ENCODE data around the gene OR1D5. TPM values are rescaled to one million over a fixed set of nuclear protein-coding genes. Genes with fewer than 3 reads are reported as not detected.

OR1D5 gene, protein sequence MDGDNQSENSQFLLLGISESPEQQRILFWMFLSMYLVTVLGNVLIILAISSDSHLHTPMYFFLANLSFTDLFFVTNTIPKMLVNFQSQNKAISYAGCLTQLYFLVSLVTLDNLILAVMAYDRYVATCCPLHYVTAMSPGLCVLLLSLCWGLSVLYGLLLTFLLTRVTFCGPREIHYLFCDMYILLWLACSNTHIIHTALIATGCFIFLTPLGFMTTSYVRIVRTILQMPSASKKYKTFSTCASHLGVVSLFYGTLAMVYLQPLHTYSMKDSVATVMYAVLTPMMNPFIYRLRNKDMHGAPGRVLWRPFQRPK
- total RNA-seq: not detected in 2 replicates

DNA sequence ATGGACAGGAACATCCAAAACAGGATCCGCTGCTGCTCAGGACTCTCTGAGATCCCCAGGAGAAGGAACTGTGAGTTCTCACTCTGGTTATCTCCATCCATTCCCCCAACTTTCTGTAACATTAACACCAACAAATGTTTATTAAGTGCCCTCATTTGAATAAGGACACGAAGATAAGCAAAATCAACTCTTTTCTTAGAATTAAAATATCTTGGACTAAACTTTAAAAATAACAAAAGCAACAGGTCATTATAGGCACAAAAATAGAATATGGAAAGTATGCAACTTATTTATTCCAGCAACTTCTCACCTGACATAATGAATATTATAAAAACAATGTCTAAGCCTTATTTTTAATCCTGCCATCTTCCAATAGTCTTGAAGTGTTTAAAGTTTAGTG, at the start of gene OR1D5:
TSS of gene OR1D5 (minus strand) at position 101 of the 400 bp plus-strand sequence. CDS start at position 101, 0 bp downstream.

DNA sequence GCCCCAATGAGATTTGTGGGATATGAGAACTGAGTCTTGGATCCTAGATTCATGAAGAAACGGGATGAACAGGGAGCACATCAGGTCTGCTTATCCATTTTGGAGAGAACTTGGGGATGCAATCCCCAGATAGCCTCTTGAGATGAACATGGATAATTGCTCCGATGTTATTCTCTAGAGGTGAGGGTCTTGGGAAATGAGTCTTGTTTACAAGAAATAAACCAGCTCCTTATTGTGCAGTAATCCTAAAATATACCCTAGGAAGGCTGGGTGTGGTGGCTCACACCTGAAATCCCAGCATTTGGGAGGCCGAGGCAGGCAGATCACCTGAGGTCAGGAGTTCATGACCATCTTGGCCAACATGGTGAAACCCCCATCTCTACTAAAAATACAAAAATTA, 40.9 kb upstream of the OR1D5 start, which contains the start of gene OR1D2:
TSS of gene OR1D2 (minus strand) at position 101 of the 400 bp plus-strand sequence. CDS start 11,426 bp downstream, outside the sequence.

Other genes with a start within 250 kb of the OR1D5 start
- not detected in 2 replicates for gene OR1D2, start 40.8 kb upstream of the OR1D5 start, total RNA-seq
- not detected in 2 replicates for gene OR1G1, start 63.9 kb upstream of the OR1D5 start, total RNA-seq
- not detected in 2 replicates for gene OR1A2, start 133.9 kb upstream of the OR1D5 start, total RNA-seq
- not detected in 2 replicates for gene OR1A1, start 144.1 kb upstream of the OR1D5 start, total RNA-seq
- gene OR3A1, start 234.8 kb upstream of the OR1D5 start, total RNA-seq: under 0.01 TPM in 1 of 2 replicates, not detected in the other

Measured in epithelial cell of umbilical artery (primary cell).